Measurements from ENCODE around the gene TRIO.

Gene TRIO

GRCh38 chr5:14165375-14166106 is 22.4 kb downstream of the TRIO start:
- DNase-seq = no peak

GRCh38 chr5:14166437-14166836 is 23.3 kb downstream of the TRIO start:
- no peak for DNase-seq

GRCh38 chr5:14167211-14167845 is 24.2 kb downstream of the TRIO start:
- no peak for DNase-seq

- no peak for DNase-seq
Observed at GRCh38 chr5:14168144-14168792, 25.1 kb downstream of the TRIO start.

- DNase-seq = no peak
Observed at GRCh38 chr5:14168793-14169262, 25.7 kb downstream of the TRIO start.

GRCh38 chr5:14171046-14171445 is 27.9 kb downstream of the TRIO start:
- no peak for DNase-seq

GRCh38 chr5:14171621-14172020 is 28.5 kb downstream of the TRIO start:
- DNase-seq = no peak

GRCh38 chr5:14172149-14172795 is 29.1 kb downstream of the TRIO start:
- DNase-seq = no peak

GRCh38 chr5:14173377-14174229 is 30.5 kb downstream of the TRIO start:
- no peak for DNase-seq

GRCh38 chr5:14174230-14174636 is 31.1 kb downstream of the TRIO start:
- DNase-seq = no peak

- no peak for DNase-seq
Observed at GRCh38 chr5:14175381-14175780, 32.2 kb downstream of the TRIO start.

GRCh38 chr5:14176888-14177287 is 33.7 kb downstream of the TRIO start:
- DNase-seq = no peak

GRCh38 chr5:14177634-14178033 is 34.5 kb downstream of the TRIO start:
- no peak for DNase-seq

- no peak for DNase-seq
Observed at GRCh38 chr5:14178091-14178490, 34.9 kb downstream of the TRIO start.

- no peak for DNase-seq
Observed at GRCh38 chr5:14178671-14179211, 35.6 kb downstream of the TRIO start.

GRCh38 chr5:14179446-14179845 is 36.3 kb downstream of the TRIO start:
- DNase-seq = no peak

- no peak for DNase-seq
Observed at GRCh38 chr5:14180437-14180836, 37.3 kb downstream of the TRIO start.

GRCh38 chr5:14181299-14181968 is 38.3 kb downstream of the TRIO start:
- no peak for DNase-seq

- DNase-seq = no peak
Observed at GRCh38 chr5:14182761-14183160, 39.6 kb downstream of the TRIO start.
